OCI-LY1 (cell line): ENCODE data around the gene GCK.

ENCODE experiments used
- H2AFZ ChIP-seq: fragments of 200-600 bp; sonication (generic), shearing (Covaris generic); 2 replicates; pipeline ENCODE4 v1.6.0; 2014; ENCODE audit warnings: antibody characterized with exemption, mild to moderate bottlenecking, low read length
- H3F3A ChIP-seq: fragments of 200-600 bp; sonication (generic), shearing (Covaris generic); 2 replicates; pipeline ENCODE4 v1.6.0; 2014; ENCODE audit warnings: mild to moderate bottlenecking, antibody characterized with exemption, low read length, moderate library complexity; ENCODE audit not compliant: insufficient read depth
- H3K27ac ChIP-seq: fragments of 200-600 bp; sonication (generic); 2 replicates; pipeline ENCODE4 v1.5.1; 2014; ENCODE audit warnings: low read length, mixed run types, mild to moderate bottlenecking, low read depth; ENCODE audit not compliant: poor library complexity, severe bottlenecking
- H3K27me3 ChIP-seq: fragments of 200-600 bp; sonication (generic); 2 replicates; pipeline ENCODE4 v1.6.0; 2014; ENCODE audit warnings: antibody characterized with exemption, mild to moderate bottlenecking, low read length, moderate library complexity; ENCODE audit not compliant: insufficient read depth
- H3K36me3 ChIP-seq: fragments of 200-600 bp; sonication (generic); 2 replicates; pipeline ENCODE4 v1.6.1; 2014; ENCODE audit warnings: mild to moderate bottlenecking, antibody characterized with exemption, low read length, moderate library complexity, mixed read lengths; ENCODE audit not compliant: insufficient read depth
- H3K4me1 ChIP-seq: fragments of 200-600 bp; sonication (generic); 2 replicates; pipeline ENCODE4 v1.5.1; 2014; ENCODE audit warnings: mild to moderate bottlenecking, low read length, moderate library complexity; ENCODE audit not compliant: insufficient read depth, severe bottlenecking
- H3K4me2 ChIP-seq: fragments of 200-600 bp; sonication (generic), shearing (Covaris generic); 2 replicates; pipeline ENCODE4 v1.6.1; 2014; ENCODE audit warnings: low read length
- H3K4me3 ChIP-seq: fragments of 200-600 bp; sonication (generic); 2 replicates; pipeline ENCODE4 v1.5.1; 2014; ENCODE audit warnings: low read length, low read depth, mild to moderate bottlenecking, mixed read lengths; ENCODE audit not compliant: poor library complexity, severe bottlenecking
- H3K79me2 ChIP-seq: fragments of 200-600 bp; shearing (Covaris generic); 2 replicates; pipeline ENCODE4 v1.6.1; 2016; ENCODE audit warnings: mixed run types, low read length, mixed read lengths; ENCODE audit not compliant: insufficient read depth
- H3K9ac ChIP-seq: fragments of 200-600 bp; sonication (generic), shearing (Covaris generic); 2 replicates; pipeline ENCODE4 v1.6.1; 2014; ENCODE audit warnings: mild to moderate bottlenecking, low read length, mixed read lengths
- H3K9me2 ChIP-seq: fragments of 200-600 bp; sonication (generic), shearing (Covaris generic); 2 replicates; pipeline ENCODE4 v1.6.1; 2014; ENCODE audit warnings: low read depth, mild to moderate bottlenecking, low read length, mixed read lengths
- H3K9me3 ChIP-seq: fragments of 200-600 bp; shearing (Covaris generic); 2 replicates; pipeline ENCODE4 v1.6.1; 2014; ENCODE audit warnings: low read length, mixed read lengths
- H4K20me1 ChIP-seq: fragments of 200-600 bp; sonication (generic), shearing (Covaris generic); 2 replicates; pipeline ENCODE4 v1.6.0; 2016; ENCODE audit warnings: mild to moderate bottlenecking, low read length; ENCODE audit not compliant: insufficient read depth
- EZH2 ChIP-seq: fragments of 200-600 bp; sonication (generic), shearing (Covaris generic); IDR thresholded peaks from 2 replicates; pipeline ENCODE4 v1.8.0; 2017; ENCODE audit warnings: borderline replicate concordance, mixed run types, mild to moderate bottlenecking, antibody characterized with exemption, low read length, moderate library complexity, mixed read lengths
- TF ChIP-seq, protein P1 (sequence below): fragments of 200-600 bp; sonication (generic), shearing (Covaris generic); IDR thresholded peaks from 2 replicates; pipeline ENCODE4 v1.5.1; 2017; ENCODE audit warnings: mild to moderate bottlenecking, antibody characterized with exemption, low read length, moderate library complexity, mixed read lengths

GCK gene

DNA sequence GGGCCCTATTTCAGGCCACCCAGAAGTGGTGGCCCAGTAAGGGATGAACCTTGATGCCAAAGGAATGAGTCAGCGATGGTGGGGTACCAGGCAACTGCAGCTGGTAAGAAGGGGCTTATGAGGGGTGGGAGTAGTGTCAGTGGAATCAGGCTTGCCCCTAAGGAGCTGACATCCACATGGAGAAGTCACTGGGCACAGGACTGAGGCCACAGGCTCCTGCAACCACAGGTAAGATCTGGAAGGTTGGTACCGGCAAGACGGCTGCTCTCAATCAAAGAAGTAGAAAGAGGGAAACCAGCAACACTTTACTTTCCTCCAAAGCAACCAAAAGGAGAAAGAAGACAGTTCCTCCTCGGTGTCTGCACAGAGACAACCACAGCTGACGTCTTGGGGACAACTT is 2.5 kb downstream of the GCK start:
- Histone ChIP-seq H3F3A (no peaks in the 10 kb centered on the region), H3K27me3 (peaks cover 22% of the 10 kb centered on the region; the same call in 1 of the 2 replicates), H3K27ac (no peak overlapping the region), H3K9me2 (no peaks in the 10 kb centered on the region), H3K4me3 (no peak overlapping the region), H3K4me2 (no peak overlapping the region), H3K9me3 (0 out of 2 replicates have a peak, but pooled peaks cover 7% of the 10 kb centered on the region), H3K36me3 (no peaks in the 10 kb centered on the region; the same call in 1 of the 2 replicates), H3K79me2 (no peaks in the 10 kb centered on the region), H4K20me1 (no peaks in the 10 kb centered on the region), H3K4me1 (no peaks in the 10 kb centered on the region), H3K9ac (no peak overlapping the region), H2AFZ (no peak overlapping the region)
- TF ChIP-seq, protein P1, sequence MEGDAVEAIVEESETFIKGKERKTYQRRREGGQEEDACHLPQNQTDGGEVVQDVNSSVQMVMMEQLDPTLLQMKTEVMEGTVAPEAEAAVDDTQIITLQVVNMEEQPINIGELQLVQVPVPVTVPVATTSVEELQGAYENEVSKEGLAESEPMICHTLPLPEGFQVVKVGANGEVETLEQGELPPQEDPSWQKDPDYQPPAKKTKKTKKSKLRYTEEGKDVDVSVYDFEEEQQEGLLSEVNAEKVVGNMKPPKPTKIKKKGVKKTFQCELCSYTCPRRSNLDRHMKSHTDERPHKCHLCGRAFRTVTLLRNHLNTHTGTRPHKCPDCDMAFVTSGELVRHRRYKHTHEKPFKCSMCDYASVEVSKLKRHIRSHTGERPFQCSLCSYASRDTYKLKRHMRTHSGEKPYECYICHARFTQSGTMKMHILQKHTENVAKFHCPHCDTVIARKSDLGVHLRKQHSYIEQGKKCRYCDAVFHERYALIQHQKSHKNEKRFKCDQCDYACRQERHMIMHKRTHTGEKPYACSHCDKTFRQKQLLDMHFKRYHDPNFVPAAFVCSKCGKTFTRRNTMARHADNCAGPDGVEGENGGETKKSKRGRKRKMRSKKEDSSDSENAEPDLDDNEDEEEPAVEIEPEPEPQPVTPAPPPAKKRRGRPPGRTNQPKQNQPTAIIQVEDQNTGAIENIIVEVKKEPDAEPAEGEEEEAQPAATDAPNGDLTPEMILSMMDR, result no peak
- TF ChIP-seq EZH2, result no peak

DNA sequence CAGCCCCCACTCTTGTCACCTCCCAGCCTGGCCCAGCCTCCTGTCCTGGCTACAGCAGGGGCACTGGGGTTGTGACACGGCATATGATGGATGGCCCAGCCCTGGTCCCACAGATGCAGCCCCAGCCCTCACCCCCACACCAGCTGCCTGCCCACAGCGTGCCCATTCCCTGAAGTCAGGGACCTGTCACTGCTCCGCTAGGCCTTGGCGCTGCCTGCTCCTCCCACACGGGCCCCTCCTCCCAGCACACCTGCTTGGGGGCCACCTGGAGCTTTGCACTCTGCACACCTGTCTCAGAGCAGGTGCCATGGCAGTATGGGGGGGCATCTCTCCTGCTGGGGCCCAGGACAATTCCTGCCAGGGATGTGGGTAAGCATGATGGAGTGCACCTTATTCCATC is 3.5 kb downstream of the GCK start:
- Histone ChIP-seq H3K27me3 (peaks cover 27% of the 10 kb centered on the region; the same call in 1 of the 2 replicates), H3K36me3 (no peaks in the 10 kb centered on the region; the same call in 1 of the 2 replicates), H3K4me1 (no peaks in the 10 kb centered on the region), H3K9me2 (no peaks in the 10 kb centered on the region), H3K4me2 (no peak overlapping the region), H4K20me1 (no peaks in the 10 kb centered on the region), H2AFZ (no peak overlapping the region), H3K27ac (no peak overlapping the region), H3K79me2 (no peaks in the 10 kb centered on the region), H3K9me3 (0 out of 2 replicates have a peak, but pooled peaks cover 7% of the 10 kb centered on the region), H3K9ac (no peak overlapping the region), H3F3A (no peaks in the 10 kb centered on the region), H3K4me3 (no peak overlapping the region)
- no peak for TF ChIP-seq EZH2
- TF ChIP-seq, protein P1, result no peak

DNA sequence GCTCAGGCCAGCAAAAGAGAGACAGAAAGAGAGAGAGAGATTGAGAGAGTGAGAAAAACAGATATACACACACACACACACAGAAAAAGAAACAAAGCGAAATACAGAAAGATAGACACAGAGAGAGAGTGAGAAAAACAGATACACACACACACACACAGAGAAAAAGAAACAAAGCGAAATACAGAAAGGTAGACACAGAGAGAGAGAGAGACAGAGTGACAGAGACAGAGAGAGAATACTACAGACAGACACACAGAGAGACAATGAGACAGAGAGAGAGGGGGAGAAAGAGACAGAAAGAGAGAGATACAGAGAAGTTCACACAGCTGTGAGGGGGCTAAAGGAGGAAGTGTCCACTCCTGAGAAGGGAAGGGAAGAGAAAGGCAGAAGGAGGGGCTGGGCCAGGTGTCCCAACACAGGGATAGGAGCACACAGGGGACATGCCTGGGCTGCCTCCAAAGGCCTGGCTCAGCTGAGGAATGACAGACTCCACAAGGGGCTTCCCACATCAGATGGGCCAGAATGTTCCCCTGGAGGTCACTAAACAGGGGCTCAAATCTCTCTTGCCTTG is 4.3 kb downstream of the GCK start:
- H3K36me3 ChIP-seq, result no peaks in the 10 kb centered on the region; the same call in 1 of the 2 replicates
- no peak overlapping the region for H3K27ac ChIP-seq
- no peaks in the 10 kb centered on the region for H3K79me2 ChIP-seq
- H3K9me2 ChIP-seq, result no peaks in the 10 kb centered on the region
- H4K20me1 ChIP-seq, result no peaks in the 10 kb centered on the region
- TF ChIP-seq, protein P1, result no peak
- TF ChIP-seq EZH2, result no peak
- no peaks in the 10 kb centered on the region for H3K4me1 ChIP-seq
- no peak overlapping the region for H3K9ac ChIP-seq
- no peak overlapping the region for H2AFZ ChIP-seq
- H3K27me3 ChIP-seq, result peaks cover 30% of the 10 kb centered on the region; the same call in 1 of the 2 replicates
- H3K4me3 ChIP-seq, result no peak overlapping the region
- no peak overlapping the region for H3K4me2 ChIP-seq
- 0 out of 2 replicates have a peak, but pooled peaks cover 7% of the 10 kb centered on the region for H3K9me3 ChIP-seq
- no peaks in the 10 kb centered on the region for H3F3A ChIP-seq
